ENCODE results near the gene AJM1.
"Not testable (repeated sequence)": the region's sequence is repeated elsewhere in the genome, so short reads cannot be mapped to it uniquely, and the experiment has no call there.

AJM1 gene

DNA sequence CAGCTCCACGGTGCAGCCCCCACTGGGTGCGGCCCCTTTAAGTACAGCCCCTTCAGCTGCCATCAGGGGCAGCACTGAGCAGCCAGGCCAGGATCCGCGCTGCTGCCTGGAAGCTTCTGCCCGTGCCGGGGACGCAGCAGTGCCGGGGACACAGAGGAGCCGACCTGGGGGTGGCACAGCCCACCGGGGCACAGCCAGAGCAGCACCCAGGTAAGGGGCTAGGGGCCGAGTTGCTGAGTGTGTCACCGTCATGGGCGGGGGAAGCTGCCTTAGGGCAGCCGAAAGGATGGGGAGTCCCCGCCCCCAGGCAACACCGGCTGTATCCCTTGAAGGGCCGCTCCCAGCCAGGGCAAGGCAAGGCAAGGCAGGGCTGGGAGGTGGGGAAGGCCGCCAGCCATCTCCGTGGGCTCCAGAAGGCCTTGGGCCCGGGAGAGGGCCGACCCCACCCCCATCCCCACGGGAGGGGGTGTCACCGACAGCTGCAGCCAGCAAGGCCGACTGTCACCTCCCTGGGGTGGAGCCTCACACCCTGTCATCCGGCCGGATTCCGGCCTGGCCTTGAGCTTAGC is at the start of gene AJM1:
AJM1 (plus strand) TSS at position 99 of the 569 bp plus-strand sequence. CDS start 1,937 bp downstream, outside the sequence.
- peak; percentile 74 for DNase-seq (ENCODE audit: low spot score)

DNA sequence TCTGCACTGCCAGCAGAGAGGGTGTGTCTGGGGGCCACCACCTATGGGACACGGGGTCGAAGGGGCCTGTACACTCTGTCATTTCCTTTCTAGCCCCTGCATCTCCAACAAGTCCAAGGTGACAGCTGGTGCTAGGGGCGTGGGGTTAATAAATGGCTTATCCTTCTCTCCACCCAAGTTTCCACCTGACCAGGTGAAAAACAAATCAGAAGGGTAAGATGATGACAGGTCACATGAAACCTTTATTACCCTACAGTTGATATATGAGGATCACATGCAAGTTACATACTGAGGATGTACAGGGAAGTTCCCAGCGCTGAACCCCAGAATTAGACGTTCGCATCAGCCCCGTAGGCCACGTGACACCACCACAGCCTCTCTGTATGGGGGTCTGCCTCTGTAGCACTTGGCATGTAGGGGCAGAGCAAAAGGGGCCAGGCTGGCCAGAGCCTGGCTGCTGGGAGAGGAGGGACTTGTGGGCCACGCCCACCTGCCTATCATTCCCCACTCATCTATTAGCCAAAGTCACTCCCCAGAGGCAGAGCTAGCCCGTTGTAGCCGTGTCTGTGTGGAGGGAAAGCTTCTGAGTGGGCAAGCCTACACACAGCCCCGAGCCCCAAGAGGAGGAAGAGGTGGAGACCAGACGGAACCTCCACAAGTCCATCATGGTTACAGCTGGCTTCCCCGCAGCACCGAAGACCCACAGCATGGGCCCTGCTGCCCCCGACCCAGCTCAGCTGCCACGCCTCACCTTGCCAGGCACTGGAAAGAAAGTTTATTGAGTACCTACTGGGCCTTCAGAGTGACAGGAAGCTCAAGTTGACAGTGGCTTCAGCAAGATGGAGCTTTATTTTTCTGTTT is 49.0 kb upstream of the AJM1 start:
- no peak for DNase-seq (ENCODE audit: low spot score)

DNA sequence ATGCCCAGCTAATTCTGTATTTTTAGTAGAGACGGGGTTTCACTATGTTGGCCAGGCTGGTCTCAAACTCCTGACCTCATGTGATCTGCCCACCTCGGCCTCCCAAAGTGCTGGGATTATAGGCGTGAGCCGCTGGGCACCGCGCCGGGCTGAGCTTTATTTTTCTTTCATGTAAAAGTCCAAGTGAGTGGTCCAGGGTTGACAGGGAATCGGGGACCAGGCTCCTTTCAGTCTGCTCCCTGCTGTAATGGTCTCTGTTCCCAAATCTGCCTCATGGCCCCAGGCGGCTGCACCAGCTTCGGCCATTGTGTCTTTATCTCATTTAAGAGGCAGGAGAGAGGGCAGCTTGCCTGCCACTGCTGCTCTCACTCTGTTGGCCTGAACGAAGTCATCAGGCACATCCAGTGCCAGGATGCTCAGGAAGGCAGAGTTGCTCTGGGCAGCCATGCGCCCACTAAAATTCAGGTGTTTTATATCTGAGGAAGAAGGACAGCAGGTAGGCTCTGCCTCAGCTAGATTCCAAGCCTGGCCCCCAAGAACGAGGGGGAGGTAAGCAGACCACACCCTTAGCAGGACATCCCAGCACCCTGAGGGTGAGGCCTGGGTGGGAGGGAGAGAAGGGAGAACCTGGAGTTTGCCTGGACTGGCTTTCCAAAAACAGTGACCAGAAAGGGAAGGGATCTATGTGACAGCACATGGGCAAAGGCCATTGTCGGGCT is 47.8 kb upstream of the AJM1 start:
- DNase-seq (ENCODE audit: low spot score) = no peak

DNA sequence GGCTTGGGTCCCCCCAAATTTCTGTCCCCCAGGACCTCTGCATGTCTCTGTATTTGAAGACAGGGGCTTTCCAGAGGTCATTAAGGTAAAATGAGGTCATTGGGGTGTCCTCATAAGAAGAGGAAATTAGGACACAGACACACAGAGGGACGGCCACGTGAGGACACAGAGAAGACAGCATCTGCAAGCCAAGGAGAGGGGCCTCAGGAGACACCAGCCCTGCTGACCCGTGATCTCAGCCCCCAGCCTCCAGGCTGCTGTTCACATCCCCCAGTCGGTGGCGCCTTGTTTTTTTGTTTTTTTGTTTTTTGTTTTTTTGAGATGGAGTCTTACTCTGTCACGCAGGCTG is 47.3 kb upstream of the AJM1 start:
- no peak for DNase-seq (ENCODE audit: low spot score)

DNA sequence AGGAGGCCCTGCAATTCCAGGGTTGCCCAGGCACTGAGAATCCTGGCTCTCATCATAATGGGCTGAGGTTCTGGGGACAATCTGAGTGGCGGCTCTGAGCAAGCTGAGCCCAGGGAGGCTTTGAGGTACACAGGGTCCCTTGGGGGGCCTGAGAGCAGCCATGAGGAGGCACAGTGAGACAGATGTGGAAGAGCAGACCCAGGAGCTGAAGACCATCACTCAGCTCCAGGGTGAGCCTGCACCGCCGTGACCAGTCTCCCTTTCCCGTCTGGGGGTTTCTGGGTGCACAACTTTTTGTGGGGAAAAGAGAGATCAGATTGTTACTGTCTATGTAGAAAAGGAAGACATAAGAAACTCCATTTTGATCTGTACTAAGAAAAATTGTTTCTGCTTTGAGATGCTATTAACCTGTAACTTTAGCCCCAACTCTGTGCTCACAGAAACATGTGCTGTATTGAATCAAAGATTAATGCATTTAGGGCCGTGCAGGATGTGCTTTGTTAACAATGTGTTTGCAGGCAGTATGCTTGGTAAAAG is 46.0 kb upstream of the AJM1 start, which contains the start of gene CCDC183:
CCDC183 (plus strand) TSS at position 101 of the 537 bp plus-strand sequence; CDS start at position 161, 60 bp downstream.
- DNase-seq (ENCODE audit: low spot score) = no peak

DNA sequence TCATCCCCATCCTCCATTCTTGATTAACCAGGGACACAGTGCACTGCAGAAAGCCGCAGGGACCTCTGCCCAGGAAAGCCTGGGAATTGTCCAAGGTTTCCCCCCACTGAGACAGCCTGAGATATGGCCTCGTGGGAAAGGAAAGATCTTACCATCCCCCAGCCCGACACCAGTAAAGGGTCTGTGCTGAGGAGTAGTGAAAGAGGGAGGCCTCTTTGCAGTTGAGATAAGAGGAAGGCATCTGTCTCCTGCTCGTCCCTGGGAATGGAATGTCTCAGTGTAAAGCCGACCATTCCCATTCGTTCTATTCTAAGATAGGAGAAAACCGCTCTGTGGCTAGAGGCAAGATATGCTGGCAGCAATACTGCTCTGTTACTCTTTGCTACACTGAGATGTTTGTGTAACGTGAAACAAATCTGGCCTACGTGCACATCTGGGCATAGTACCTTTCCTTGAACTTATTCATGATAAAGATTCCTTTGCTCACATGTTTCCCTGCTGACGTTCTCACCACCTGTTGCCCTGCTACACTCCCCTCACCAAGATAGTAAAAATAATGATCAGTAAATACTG is 45.4 kb upstream of the AJM1 start:
- not testable (repeated sequence) for DNase-seq (ENCODE audit: low spot score)

DNA sequence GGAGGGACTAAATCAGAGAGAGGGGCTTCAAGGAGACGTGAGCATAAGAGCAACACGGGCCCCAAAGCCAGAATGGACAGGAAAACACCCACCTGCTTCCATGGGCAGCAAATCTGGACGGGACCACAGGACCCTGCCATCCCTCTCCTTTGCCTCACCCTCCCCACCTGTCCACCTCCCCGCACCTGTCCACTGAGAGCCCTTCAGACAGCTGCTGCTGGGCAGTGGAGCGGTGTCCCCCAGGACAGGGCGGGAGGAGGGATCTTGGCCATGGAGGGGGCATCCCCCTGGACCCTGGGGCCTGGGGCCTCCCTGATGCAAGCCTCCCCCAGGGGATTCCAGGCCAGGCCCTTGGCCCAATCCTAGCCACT is 43.6 kb upstream of the AJM1 start:
- no peak for DNase-seq (ENCODE audit: low spot score)

DNA sequence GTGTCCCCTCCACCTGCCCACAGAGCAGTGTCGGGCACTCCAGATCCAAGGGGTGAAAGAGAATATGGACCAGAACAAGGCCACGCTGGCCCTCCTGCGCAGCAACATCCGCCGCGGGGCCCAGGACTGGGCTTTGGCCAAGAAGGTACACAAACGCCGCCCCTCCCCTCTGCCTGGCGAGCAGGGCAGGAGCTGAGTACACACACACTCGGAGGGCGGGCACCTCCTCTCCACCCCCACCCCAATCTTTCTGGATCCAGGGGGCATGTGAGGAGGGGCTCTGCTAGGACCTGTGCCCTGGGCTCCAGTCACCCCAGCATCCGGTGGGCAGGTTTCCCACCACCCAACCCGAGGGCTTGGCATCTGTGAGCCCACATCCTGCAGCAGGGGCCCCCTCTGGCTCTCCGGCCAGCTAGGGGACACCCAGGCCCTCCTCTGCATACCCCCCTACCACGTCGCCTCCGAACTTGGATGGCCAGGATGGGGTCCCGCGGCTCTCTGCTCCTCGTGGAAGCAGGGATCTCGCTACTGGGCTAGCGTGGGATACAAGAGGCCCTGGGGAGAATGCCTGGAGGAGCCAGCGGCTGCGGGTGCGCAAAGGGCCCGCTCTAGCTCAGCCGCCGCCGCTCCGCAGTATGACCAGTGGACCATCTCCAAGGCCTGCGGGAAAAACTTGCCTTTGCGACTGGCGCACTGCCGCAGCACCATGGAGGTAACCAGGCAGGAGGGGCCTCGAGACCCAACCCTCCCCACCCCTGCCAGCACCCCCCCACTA is 43.0 kb upstream of the AJM1 start:
- no peak for DNase-seq (ENCODE audit: low spot score)

DNA sequence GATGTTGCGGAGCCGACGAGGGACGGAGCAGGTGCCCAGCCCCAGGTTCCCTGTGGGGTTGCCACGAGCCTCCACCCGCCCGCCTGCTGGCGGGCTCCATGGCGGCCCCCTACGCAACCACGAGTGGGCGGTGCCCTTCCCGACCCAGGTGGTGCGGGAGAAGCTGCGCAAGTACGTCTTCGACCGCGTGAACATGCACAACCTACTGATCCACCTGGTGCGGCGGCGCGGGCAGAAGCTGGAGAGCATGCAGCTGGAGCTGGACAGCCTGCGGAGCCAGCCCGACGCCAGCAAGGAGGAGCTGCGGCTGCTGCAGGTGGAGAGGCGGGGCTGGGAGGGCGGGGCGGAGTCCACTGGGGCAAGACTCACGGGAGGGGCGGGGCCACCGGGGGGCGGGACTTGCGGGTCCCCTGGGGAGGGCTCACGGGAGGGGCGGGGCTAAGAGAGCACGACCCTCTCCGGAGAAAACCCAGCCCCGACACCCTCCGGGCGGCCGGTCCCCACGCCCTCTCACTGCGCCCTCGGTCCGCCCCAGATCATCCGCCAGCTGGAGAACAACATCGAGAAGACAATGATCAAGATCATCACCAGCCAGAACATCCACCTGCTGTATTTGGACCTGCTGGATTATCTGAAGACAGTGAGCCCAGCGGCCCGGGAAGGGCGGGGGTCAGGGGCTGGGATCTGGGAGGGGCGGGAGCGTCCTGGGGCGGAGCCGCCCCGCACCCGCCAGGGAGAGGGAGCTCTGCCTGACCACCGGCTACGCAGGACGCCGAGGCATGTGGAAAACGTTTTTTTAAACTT is 42.2 kb upstream of the AJM1 start:
- peak; percentile 93 for DNase-seq (ENCODE audit: low spot score)

DNA sequence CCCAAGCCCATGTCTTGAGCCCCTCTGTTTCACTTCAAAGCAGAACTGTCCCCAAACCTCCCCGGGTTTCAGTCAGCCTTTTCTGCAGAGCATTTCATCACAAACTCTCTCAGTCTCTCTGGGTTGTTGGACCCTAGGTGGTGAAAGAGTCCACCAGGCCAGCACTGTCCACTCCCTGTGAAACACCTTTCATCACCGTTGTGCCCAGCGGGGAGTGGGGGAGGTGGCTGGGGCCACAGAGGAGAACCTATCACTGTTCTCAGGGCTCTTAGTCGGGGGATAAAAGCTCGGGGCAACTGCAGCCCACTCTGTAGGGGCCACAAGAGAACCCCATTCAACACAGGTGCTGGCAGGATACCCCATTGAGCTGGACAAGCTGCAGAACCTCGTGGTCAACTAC is 40.0 kb upstream of the AJM1 start:
- no peak for DNase-seq (ENCODE audit: low spot score)

DNA sequence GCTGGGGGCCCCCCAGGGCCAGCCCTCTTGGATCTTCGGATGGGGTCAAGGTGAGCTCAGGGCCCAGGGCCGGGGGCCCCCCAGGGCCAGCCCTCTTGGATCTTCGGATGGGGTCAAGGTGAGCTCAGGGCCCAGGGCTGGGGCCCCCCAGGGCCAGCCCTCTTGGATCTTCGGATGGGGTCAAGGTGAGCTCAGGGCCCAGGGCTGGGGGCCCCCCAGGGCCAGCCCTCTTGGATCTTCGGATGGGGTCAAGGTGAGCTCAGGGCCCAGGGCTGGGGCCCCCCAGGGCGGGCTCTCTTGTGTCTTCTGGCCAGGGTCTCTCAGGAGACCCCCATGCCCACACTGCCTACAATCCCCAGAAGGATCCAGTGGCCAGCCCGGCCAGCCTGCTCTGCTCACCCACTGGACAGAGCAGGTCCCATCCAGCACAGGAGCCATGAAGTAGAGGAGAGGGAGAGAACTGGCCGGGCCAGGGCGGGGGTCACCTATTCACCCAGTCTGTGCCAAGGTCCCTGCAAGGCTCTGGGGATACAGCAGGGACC is 39.2 kb upstream of the AJM1 start:
- not testable (repeated sequence) for DNase-seq (ENCODE audit: low spot score)

DNA sequence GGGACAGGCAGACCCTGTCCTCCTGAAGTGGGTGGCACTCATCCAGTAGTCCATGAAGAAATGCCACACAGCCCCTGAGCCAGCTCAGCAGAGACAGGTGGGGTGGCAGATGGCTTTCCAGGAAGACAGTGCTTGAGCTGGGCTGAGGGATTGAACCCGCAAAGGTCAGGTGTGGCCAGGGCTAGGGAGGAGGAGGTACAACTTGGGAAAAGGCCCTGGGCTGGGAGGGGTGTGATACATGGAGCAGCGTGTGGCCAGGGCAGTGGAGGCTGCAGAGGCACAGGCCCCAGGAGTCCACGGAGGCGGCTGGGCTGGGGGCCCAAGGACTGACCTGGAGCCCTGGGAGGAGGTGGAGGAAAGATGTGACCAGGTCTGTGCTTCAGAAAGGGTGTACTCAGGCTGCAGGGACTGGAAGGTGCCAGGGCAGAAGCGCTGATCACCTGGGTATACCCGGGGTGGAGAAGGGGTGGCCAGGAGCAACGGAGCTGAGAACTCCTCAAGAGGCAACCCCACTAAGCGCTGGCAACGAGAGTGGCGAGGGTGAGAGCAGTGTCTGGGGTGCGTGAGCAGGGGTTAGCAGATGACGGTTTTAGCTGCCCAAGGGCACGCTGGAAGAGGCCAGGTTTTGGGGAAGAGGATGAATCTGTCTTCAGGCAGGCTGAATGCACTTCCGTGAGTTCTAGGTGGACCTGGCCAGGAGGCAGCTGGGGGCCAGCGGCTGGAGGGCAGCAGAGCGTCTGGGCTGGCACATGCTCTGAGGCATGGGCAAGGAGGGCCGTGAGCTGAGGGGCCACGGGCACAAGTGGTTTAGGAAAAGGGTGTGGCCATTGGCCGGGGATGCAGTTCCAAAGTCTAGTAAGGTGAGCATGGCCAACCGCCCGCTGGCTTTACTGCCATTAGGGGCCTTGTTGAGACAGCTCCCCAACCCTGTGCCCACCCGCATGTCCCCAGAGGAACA is 38.4 kb upstream of the AJM1 start:
- no peak for DNase-seq (ENCODE audit: low spot score)

DNA sequence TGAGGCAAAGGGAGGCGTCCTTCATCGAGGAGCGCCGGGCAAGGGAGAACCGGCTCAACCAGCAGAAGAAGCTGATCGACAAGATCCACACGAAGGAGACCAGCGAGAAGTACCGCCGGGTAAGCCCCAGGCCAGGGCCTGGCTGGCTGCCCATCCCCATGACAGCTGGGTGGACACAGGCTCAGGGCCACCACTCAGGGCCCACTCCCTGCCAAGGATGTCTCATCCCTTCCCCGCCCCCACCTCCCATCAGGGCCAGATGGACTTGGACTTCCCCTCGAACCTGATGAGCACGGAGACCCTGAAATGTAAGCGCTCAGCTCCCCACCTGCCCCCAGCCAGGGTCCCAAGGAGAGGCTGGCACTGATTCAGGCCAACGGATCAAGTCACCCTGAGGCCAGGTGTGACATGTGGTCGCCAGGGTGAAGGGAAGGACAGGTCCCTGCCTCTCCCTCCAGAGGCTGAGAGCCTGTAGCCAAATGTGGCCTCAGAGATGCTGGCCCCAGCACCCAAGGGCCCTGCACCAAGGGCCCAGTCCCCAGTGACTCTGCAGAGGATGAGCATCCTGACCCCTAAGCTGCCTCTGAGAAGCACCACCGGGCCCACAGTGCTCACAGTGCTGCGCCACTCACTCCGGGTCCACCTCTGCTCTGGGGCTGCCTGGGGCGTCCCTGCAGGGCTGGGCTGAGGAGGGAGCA is 37.6 kb upstream of the AJM1 start:
- DNase-seq (ENCODE audit: low spot score) = no peak

DNA sequence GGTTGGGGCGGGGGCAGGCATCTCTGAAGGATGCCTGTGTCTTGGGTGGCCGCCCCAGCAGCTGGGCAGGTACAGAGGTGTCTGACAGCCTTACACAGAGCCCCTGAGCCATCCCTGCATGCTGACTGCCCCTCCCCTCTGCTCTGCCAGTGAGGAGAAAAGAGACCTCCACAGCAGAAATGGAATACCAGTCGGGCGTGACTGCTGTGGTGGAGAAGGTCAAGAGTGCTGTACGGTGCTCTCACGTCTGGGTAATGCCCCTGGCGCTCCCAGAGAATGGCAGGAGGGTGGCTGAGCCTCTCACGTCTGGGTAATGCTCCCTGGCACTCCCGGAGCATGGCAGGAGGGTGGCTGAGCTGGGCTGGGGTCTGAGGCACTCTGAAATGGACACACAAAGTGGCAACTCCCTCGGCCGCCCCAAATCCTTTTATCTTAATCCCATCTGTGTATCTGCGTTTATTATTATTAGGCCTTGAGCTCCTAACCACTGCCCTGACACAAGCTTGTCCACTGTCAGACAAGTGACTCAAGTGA is 37.0 kb upstream of the AJM1 start:
- no peak for DNase-seq (ENCODE audit: low spot score)

DNA sequence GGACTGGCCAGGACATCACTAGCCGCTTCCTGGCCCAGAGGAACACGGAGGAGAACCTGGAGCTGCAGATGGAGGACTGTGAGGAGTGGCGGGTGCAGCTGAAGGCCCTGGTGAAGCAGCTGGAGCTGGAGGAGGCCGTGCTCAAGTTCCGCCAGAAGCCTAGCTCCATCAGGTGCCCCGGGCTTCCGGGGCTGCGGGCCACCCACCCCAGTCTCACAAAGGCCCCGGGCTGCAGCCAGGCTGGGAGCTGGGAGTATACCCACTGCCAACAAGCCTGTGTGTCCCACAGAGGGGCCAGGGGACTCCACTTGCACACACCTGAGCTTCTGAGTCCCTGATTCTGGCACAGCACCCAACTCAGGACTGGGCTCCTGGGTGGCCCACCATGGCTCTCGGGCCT is 36.2 kb upstream of the AJM1 start:
- DNase-seq (ENCODE audit: low spot score) = no peak

DNA sequence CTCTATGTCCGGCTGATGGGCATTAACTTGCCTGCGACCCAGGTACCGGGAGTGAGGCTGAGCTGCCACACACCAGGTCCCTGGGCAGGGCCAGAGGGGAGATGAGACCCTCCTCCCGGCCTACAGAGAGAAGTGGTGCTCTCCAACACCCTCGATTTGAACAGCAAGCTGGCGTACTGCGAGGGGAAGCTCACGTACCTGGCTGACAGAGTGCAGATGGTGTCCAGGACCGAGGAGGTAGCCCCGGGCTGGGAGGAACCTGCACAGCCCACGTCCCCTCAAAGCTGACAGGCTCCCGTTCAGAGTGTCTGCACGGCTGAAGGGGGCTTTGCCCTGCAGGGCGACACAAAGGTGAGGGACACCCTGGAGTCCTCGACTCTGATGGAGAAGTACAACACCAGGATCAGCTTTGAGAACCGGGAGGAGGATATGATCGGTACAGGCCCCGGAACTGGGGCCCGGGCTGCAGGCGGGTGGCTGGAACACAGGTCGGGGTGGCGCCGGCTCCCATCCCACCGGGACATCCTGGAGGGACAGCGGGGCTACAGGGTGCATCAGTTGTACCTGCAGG is 35.6 kb upstream of the AJM1 start:
- no peak for DNase-seq (ENCODE audit: low spot score)

DNA sequence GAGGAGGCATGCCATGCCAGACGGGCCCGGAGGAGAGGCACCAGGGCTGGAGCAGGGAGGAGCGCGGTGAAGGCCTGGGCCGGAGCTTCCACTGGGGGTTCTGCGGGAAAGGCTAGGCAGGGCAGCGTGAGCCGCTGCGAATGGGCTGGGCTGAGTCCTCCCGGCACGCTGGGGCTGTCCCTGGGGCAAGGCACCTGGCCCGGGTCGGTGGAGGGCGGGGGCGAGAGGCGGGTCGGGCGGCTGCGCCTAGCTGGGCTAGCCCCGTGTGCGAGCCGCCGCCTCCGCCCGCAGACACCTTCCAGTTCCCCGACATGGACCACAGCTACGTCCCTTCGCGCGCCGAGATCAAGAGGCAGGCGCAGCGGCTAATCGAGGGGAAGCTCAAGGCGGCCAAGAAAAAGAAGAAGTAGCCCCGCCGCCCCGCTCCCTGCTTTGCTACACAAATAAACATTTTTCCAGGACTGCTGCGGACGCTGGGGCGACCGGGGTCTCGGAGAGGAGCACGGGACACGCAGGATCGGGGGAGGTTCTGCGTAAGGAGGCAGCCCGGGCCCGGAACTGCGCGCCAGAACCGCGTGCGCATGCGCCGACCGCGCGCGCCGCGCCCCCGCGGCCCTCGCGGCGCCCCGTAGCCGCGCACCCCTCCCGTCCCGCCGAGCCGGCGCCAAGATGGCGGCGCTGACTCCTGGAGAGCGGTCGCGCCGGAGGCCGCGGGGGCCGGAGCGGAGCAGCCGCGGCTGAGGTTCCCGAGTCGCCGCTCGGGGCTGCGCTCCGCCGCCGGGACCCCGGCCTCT is 34.8 kb upstream of the AJM1 start, which contains the start of gene RABL6:
RABL6 (plus strand) TSS at position 668 of the 794 bp plus-strand sequence. CDS start 249 bp downstream, outside the sequence.
- DNase-seq (ENCODE audit: low spot score) = peak; percentile 77
